ENCODE results near the gene SLU7. TPM values are rescaled to one million over a fixed set of nuclear protein-coding genes. Genes with fewer than 3 reads are reported as not detected.

SLU7 gene
- total RNA-seq, 1 experiment from 2014 or later: 75.3 TPM

DNA sequence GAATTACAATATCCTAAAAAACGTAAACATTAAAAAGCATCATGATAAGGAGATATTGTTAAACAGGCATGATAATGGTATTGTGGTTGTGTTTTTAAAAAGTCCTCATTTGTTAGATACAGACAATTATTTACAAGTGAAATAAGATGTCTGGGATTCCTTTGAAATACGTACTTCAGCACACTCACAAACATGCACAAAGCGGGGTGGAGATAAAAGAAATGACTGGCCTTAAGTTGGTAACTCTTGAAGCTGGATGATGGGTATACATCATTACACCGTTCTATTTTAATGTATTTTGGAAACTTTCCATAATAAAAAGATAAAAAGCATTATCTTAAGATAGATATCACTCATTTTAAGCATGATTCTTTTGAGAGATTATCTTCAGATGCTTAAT, 20.1 kb downstream of the SLU7 start:
- H3K27me3 ChIP-seq (ENCODE audit: insufficient read depth, low read depth): no peaks in the 10 kb centered on the region
- H4K20me1 ChIP-seq (ENCODE audit: insufficient read depth): no peaks in the 10 kb centered on the region
- POLR2A ChIA-PET (ENCODE audit: unreplicated experiment): no interaction called here
- CTCF ChIA-PET: interaction anchor here (0.5 kb wide), 1 partner anchor 108 kb away, joined by 9 read pairs; no protein-coding TSS in a partner anchor
- no peak for TF ChIP-seq EZH2 (IDR thresholded peaks at IDR 0.05; ENCODE audit: low read depth)
- TF ChIP-seq, protein P1, sequence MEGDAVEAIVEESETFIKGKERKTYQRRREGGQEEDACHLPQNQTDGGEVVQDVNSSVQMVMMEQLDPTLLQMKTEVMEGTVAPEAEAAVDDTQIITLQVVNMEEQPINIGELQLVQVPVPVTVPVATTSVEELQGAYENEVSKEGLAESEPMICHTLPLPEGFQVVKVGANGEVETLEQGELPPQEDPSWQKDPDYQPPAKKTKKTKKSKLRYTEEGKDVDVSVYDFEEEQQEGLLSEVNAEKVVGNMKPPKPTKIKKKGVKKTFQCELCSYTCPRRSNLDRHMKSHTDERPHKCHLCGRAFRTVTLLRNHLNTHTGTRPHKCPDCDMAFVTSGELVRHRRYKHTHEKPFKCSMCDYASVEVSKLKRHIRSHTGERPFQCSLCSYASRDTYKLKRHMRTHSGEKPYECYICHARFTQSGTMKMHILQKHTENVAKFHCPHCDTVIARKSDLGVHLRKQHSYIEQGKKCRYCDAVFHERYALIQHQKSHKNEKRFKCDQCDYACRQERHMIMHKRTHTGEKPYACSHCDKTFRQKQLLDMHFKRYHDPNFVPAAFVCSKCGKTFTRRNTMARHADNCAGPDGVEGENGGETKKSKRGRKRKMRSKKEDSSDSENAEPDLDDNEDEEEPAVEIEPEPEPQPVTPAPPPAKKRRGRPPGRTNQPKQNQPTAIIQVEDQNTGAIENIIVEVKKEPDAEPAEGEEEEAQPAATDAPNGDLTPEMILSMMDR (conservative IDR thresholded peaks at IDR 0.05): no peak
- peak overlapping the region; percentile 74 for H3K4me2 ChIP-seq
- no peak overlapping the region for H3K27ac ChIP-seq
- no peaks in the 10 kb centered on the region for H3K9me3 ChIP-seq (ENCODE audit: insufficient read depth, low read depth)
- H3K36me3 ChIP-seq (ENCODE audit: low read depth): 0 out of 2 replicates have a peak, but pooled peaks cover 4% of the 10 kb centered on the region
- H3K9me2 ChIP-seq (ENCODE audit: insufficient read depth): no peaks in the 10 kb centered on the region
- peaks cover 25% of the 10 kb centered on the region for H3K79me2 ChIP-seq (ENCODE audit: low read depth)
- peaks cover 19% of the 10 kb centered on the region; the same call in 1 of the 2 replicates for H3F3A ChIP-seq (ENCODE audit: insufficient read depth, low read depth)
- no peak for DNase-seq
- intact Hi-C loops (cut with micrococcal nuclease; ENCODE audit: unreplicated experiment): loop anchor here (5.0 to 10.0 kb wide), 3 partner anchors 954 to 1237 kb away; no protein-coding TSS in a partner anchor
- peak overlapping the region; percentile 60 for H3K4me3 ChIP-seq
- peak overlapping the region; percentile 82 for H2AFZ ChIP-seq
- BruUV-seq (replicated peaks): no TSS peak
- peaks cover 11% of the 10 kb centered on the region for H3K4me1 ChIP-seq (replicated peaks; ENCODE audit: insufficient read depth)

DNA sequence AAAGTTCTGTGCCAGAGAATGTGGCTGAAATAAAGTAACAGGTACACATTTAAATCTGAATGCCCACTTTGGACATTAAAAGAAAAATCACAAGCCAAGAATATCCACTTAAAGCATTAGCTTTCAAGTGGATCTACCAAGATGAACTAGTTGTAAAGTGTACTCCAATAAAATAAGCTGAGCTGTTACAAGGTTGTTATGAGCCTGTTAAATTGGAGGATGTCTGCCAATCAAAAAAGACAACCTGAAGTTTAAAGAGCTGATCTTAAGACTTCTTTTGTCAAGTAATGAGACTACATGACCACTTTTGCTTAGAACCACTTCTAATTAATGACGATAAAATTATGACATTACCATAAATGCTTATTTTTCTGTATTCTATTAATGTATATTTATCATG, 21.4 kb downstream of the SLU7 start:
- H3K9me2 ChIP-seq (ENCODE audit: insufficient read depth): no peaks in the 10 kb centered on the region
- ChIA-PET POLR2A (ENCODE audit: unreplicated experiment) (no interaction called here), CTCF (no interaction called here)
- no peak overlapping the region for H3K27ac ChIP-seq
- peaks cover 19% of the 10 kb centered on the region; the same call in 1 of the 2 replicates for H3F3A ChIP-seq (ENCODE audit: insufficient read depth, low read depth)
- no peaks in the 10 kb centered on the region for H4K20me1 ChIP-seq (ENCODE audit: insufficient read depth)
- no TSS peak for BruUV-seq (replicated peaks)
- peaks cover 11% of the 10 kb centered on the region for H3K4me1 ChIP-seq (replicated peaks; ENCODE audit: insufficient read depth)
- no peak overlapping the region for H2AFZ ChIP-seq
- H3K4me3 ChIP-seq: no peak overlapping the region
- DNase-seq: no peak
- H3K4me2 ChIP-seq: no peak overlapping the region
- H3K36me3 ChIP-seq (ENCODE audit: low read depth): 0 out of 2 replicates have a peak, but pooled peaks cover 4% of the 10 kb centered on the region
- H3K27me3 ChIP-seq (ENCODE audit: insufficient read depth, low read depth): no peaks in the 10 kb centered on the region
- H3K9me3 ChIP-seq (ENCODE audit: insufficient read depth, low read depth): no peaks in the 10 kb centered on the region
- intact Hi-C loops (cut with micrococcal nuclease; ENCODE audit: unreplicated experiment): loop anchor here (5.0 to 10.0 kb wide), 3 partner anchors 953 to 1235 kb away; no protein-coding TSS in a partner anchor
- TF ChIP-seq, protein P1 (conservative IDR thresholded peaks at IDR 0.05): no peak
- peaks cover 25% of the 10 kb centered on the region for H3K79me2 ChIP-seq (ENCODE audit: low read depth)

DNA sequence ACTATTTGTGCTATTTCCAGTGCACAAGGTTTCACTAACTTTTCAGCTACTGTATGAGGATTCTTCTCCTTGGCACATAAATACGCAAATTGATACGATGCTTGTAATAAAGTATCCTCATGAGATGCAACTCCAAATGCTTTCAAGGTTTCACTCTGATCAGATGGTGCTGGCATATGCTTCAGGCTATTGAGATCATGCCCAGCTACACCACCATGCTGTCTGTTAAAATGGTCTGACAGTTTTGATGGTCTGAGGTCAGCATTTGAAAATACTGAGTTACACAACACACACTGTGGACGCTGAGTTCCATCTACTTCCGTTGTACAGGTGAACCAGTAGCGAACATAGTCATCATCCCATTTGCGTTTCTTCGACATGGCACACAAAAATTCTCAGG, 23.8 kb downstream of the SLU7 start:
- no peaks in the 10 kb centered on the region for H3K9me2 ChIP-seq (ENCODE audit: insufficient read depth)
- H3K79me2 ChIP-seq (ENCODE audit: low read depth): peaks cover 25% of the 10 kb centered on the region
- TF ChIP-seq EZH2 (IDR thresholded peaks at IDR 0.05; ENCODE audit: low read depth): no peak
- TF ChIP-seq, protein P1 (conservative IDR thresholded peaks at IDR 0.05): no peak
- CTCF ChIA-PET: no interaction called here
- H3K4me2 ChIP-seq: no peak overlapping the region
- H2AFZ ChIP-seq: no peak overlapping the region
- no peaks in the 10 kb centered on the region for H3F3A ChIP-seq (ENCODE audit: insufficient read depth, low read depth)
- POLR2A ChIA-PET (ENCODE audit: unreplicated experiment): interaction anchor here (0.6 kb wide), 1 partner anchor 1058 kb away, joined by 3 read pairs; no protein-coding TSS in a partner anchor
- no peak overlapping the region for H3K27ac ChIP-seq
- no peaks in the 10 kb centered on the region for H4K20me1 ChIP-seq (ENCODE audit: insufficient read depth)
- no peak for DNase-seq
- H3K27me3 ChIP-seq (ENCODE audit: insufficient read depth, low read depth): no peaks in the 10 kb centered on the region
- no peaks in the 10 kb centered on the region for H3K36me3 ChIP-seq (ENCODE audit: low read depth)
- H3K9me3 ChIP-seq (ENCODE audit: insufficient read depth, low read depth): no peaks in the 10 kb centered on the region
- H3K4me3 ChIP-seq: no peak overlapping the region
- peaks cover 11% of the 10 kb centered on the region for H3K4me1 ChIP-seq (replicated peaks; ENCODE audit: insufficient read depth)
- no TSS peak for BruUV-seq (replicated peaks)
- intact Hi-C loops (cut with micrococcal nuclease; ENCODE audit: unreplicated experiment): loop anchor here (5.0 to 10.0 kb wide), 3 partner anchors 950 to 1233 kb away; no protein-coding TSS in a partner anchor

Data from PC-9 (cell line).